Tibial artery (tissue), 4 donors: ENCODE data around the gene CLDN12.

ENCODE experiments used
- DNase-seq, 2 donors: peaks; one replicate each; pipeline ENCODE4 v3.0.0-alpha.2; 2019
- H3K27ac ChIP-seq, 2 donors: fragments of 200-600 bp; sonication (generic) in 1 of 2; 1 replicate in 1 of 2; 2 replicates in 1 of 2; pipeline ENCODE4 v1.5.1; 2018 to 2019; ENCODE audit warnings: mild to moderate bottlenecking in 1 of 2
- H3K27me3 ChIP-seq, 2 donors: fragments of 200-600 bp; sonication (generic) in 1 of 2; one replicate each; pipeline versions ENCODE4 v1.5.1 to v1.6.0; 2016 to 2019
- H3K36me3 ChIP-seq, 3 donors: fragments of 200-600 bp; sonication (generic) in 2 of 3; one replicate each; pipeline ENCODE4 v1.5.1; 2016 to 2019; ENCODE audit warnings: mild to moderate bottlenecking in 2 of 3
- H3K4me1 ChIP-seq, 4 donors: fragments of 200-600 bp; sonication (generic) in 2 of 4; 1 replicate in 3 of 4; 2 replicates in 1 of 4; pipeline ENCODE4 v1.5.1; 2016 to 2019
- H3K4me3 ChIP-seq, 2 donors: fragments of 200-600 bp; sonication (generic) in 1 of 2; 1 replicate in 1 of 2; 2 replicates in 1 of 2; pipeline ENCODE4 v1.5.1; 2018 to 2019; ENCODE audit warnings: mild to moderate bottlenecking in 2 of 2
- H3K9me3 ChIP-seq, 3 donors: fragments of 200-600 bp; sonication (generic) in 1 of 3; one replicate each; pipeline ENCODE4 v1.5.1; 2016 to 2019
- CTCF ChIP-seq, 2 experiments: fragments of 200-600 bp in 1 of 2; fragments of 450-650 bp in 1 of 2; IDR thresholded peaks; one replicate each; pipeline ENCODE4 v1.5.1; 2017 to 2019; ENCODE audit warnings: antibody characterized with exemption in 2 of 2, mild to moderate bottlenecking in 1 of 2, moderate library complexity in 1 of 2
- intact Hi-C: fragments of 100-400 bp; cut with DNase I; formaldehyde crosslinking; loops from one replicate; pipeline ENCODE4 v1.15.0; 2023; ENCODE audit warnings: low total_unique reads

CLDN12 gene

GRCh38 chr7:90403174-90404113 is at the start of gene CLDN12:
Gene CLDN12, plus strand, starts transcription at chr7:90403461. Its CDS starts 9,216 bp downstream, at chr7:90412677.
- Histone ChIP-seq H3K9me3 (peaks cover 0 to 12% (median 3%) of the 10 kb centered on the region in 3 donors), H3K36me3 (peaks cover 11 to 17% (median 15%) of the 10 kb centered on the region in 3 donors), H3K4me1 (peaks cover 0 to 18% (median 12%) of the 10 kb centered on the region in 4 donors), H3K4me3 (peak within 1 kb of the TSS; percentile 71 to 73), H3K27me3 (no peaks in the 10 kb centered on the region), H3K27ac (peak within 1 kb of the TSS; percentile 90 to 92)
- intact Hi-C loops, result loop anchor here (5.0 kb wide), 1 partner anchor 56 kb away; the partner anchor contains the start of gene GTPBP10
- TF ChIP-seq CTCF (IDR thresholded peaks at IDR 0.05), result no peak
- peak; percentile 89 to 93 for DNase-seq

GRCh38 chr7:90383422-90383821 is 19.8 kb upstream of the CLDN12 start:
- TF ChIP-seq CTCF (IDR thresholded peaks at IDR 0.05), result no peak
- Histone ChIP-seq H3K4me1 (no peaks in the 10 kb centered on the region), H3K27me3 (no peaks in the 10 kb centered on the region), H3K36me3 (peaks cover 68 to 70% (median 69%) of the 10 kb centered on the region in 3 donors), H3K27ac (no peak overlapping the region), H3K9me3 (no peaks in the 10 kb centered on the region), H3K4me3 (no peak overlapping the region)
- intact Hi-C loops, result no loop called here
- DNase-seq, result no peak

- H3K4me1 ChIP-seq, result no peaks in the 10 kb centered on the region
- TF ChIP-seq CTCF (IDR thresholded peaks at IDR 0.05), result no peak
- no peaks in the 10 kb centered on the region for H3K27me3 ChIP-seq
- intact Hi-C loops, result no loop called here
- no peaks in the 10 kb centered on the region for H3K9me3 ChIP-seq
- no peak for DNase-seq
- H3K27ac ChIP-seq, result no peak overlapping the region
- no peak overlapping the region for H3K4me3 ChIP-seq
- H3K36me3 ChIP-seq, result peaks cover 63 to 66% (median 65%) of the 10 kb centered on the region in 3 donors
These were observed 19.4 kb upstream of the CLDN12 start for GRCh38 chr7:90383861-90384260.

- H3K36me3 ChIP-seq, result peaks cover 57 to 60% (median 59%) of the 10 kb centered on the region in 3 donors
- intact Hi-C loops, result no loop called here
These were observed 18.8 kb upstream of the CLDN12 start for GRCh38 chr7:90384433-90384832.

More at GRCh38 chr7:90384433-90384832, 18.8 kb upstream of the CLDN12 start:
- no peak overlapping the region for H3K27ac ChIP-seq
- no peaks in the 10 kb centered on the region for H3K9me3 ChIP-seq
- H3K4me1 ChIP-seq, result no peaks in the 10 kb centered on the region
- H3K27me3 ChIP-seq, result no peaks in the 10 kb centered on the region
- H3K4me3 ChIP-seq, result no peak overlapping the region
- DNase-seq, result no peak
- no peak for TF ChIP-seq CTCF (IDR thresholded peaks at IDR 0.05)
